H9 (cell line): ENCODE results near the gene CAMK1. TPM values are rescaled to one million over a fixed set of nuclear protein-coding genes. Genes with fewer than 3 reads are reported as not detected.

Experiments used
- DNase-seq: peaks from one replicate; pipeline ENCODE4 v3.0.0-alpha.2; 2017
- H2AFZ ChIP-seq: one replicate; pipeline ENCODE4 v1.6.1; 2013; ENCODE audit warnings: mild to moderate bottlenecking, low read length, control low read depth, moderate library complexity
- H2AK5ac ChIP-seq: 2 replicates; pipeline ENCODE4 v1.6.1; 2013; ENCODE audit warnings: low read length, control low read depth, mixed read lengths; ENCODE audit not compliant: insufficient read length
- H2BK120ac ChIP-seq: one replicate; pipeline ENCODE4 v1.6.1; 2013; ENCODE audit warnings: low read depth, mild to moderate bottlenecking, low read length, control low read depth, inconsistent platforms; ENCODE audit not compliant: poor library complexity, severe bottlenecking
- H2BK12ac ChIP-seq: 2 replicates; pipeline ENCODE4 v1.6.1; 2013; ENCODE audit warnings: low read length, control low read depth, mixed read lengths, low read depth; ENCODE audit not compliant: insufficient read length
- H2BK15ac ChIP-seq: 2 replicates; pipeline ENCODE4 v1.6.1; 2013; ENCODE audit warnings: low read depth, low read length, control low read depth
- H2BK20ac ChIP-seq: one replicate; pipeline ENCODE4 v1.6.1; 2013; ENCODE audit warnings: low read depth, mild to moderate bottlenecking, low read length, control low read depth, inconsistent platforms; ENCODE audit not compliant: poor library complexity, severe bottlenecking
- H2BK5ac ChIP-seq: 2 replicates; pipeline ENCODE4 v1.6.1; 2013; ENCODE audit warnings: low read length, control low read depth, mixed read lengths; ENCODE audit not compliant: insufficient read length
- H3K14ac ChIP-seq: 2 replicates; pipeline ENCODE4 v1.6.1; 2013; ENCODE audit warnings: low read length, control low read depth; ENCODE audit not compliant: insufficient read depth
- H3K18ac ChIP-seq: 2 replicates; pipeline ENCODE4 v1.6.1; 2013; ENCODE audit warnings: low read depth, mild to moderate bottlenecking, mixed read lengths, low read length, control low read depth; ENCODE audit not compliant: insufficient read length
- H3K23ac ChIP-seq: 2 replicates; pipeline ENCODE4 v1.6.1; 2013; ENCODE audit warnings: low read length, control low read depth, mixed read lengths, low read depth; ENCODE audit not compliant: insufficient read length
- H3K23me2 ChIP-seq: 2 replicates; pipeline ENCODE4 v1.6.1; 2013; ENCODE audit warnings: low read depth, mild to moderate bottlenecking, mixed read lengths, low read length, control low read depth; ENCODE audit not compliant: insufficient read length, poor library complexity, severe bottlenecking
- H3K27ac ChIP-seq: 2 replicates; pipeline ENCODE4 v1.5.1; 2013; ENCODE audit warnings: low read length, control low read depth, mixed read lengths, low read depth; ENCODE audit not compliant: insufficient read length
- H3K27me3 ChIP-seq: 2 replicates; pipeline ENCODE4 v1.6.1; 2013; ENCODE audit warnings: low read length, control low read depth, inconsistent platforms; ENCODE audit not compliant: insufficient read depth
- H3K4ac ChIP-seq: 2 replicates; pipeline ENCODE4 v1.6.1; 2013; ENCODE audit warnings: low read depth, mild to moderate bottlenecking, control low read depth, inconsistent platforms, low read length, moderate library complexity
- H3K4me1 ChIP-seq: 2 replicates; pipeline ENCODE4 v1.6.1; 2013; ENCODE audit warnings: low read length, control low read depth, inconsistent platforms; ENCODE audit not compliant: insufficient read depth
- H3K4me2 ChIP-seq: 2 replicates; pipeline ENCODE4 v1.6.1; 2013; ENCODE audit warnings: low read length, control low read depth, mixed read lengths; ENCODE audit not compliant: insufficient read length, insufficient read depth
- H3K56ac ChIP-seq: 2 replicates; pipeline ENCODE4 v1.6.1; 2013; ENCODE audit warnings: low read depth, mild to moderate bottlenecking, mixed read lengths, low read length, control low read depth; ENCODE audit not compliant: insufficient read length
- H3K79me1 ChIP-seq: 2 replicates; pipeline ENCODE4 v1.6.1; 2013; ENCODE audit warnings: low read depth, mild to moderate bottlenecking, moderate library complexity, low read length, control low read depth, inconsistent platforms; ENCODE audit not compliant: insufficient read depth, poor library complexity, severe bottlenecking
- H3K79me2 ChIP-seq: 2 replicates; pipeline ENCODE4 v1.6.1; 2013; ENCODE audit warnings: low read length, control low read depth, inconsistent platforms; ENCODE audit not compliant: insufficient read depth
- H3K9ac ChIP-seq: 2 replicates; pipeline ENCODE4 v1.6.1; 2013; ENCODE audit warnings: low read length, control low read depth, mixed read lengths; ENCODE audit not compliant: insufficient read length; ENCODE audit errors: extremely low read depth
- H3K9me3 ChIP-seq: one replicate; pipeline ENCODE4 v1.6.1; 2013; ENCODE audit warnings: low read depth, low read length, inconsistent platforms; ENCODE audit not compliant: control insufficient read depth
- H3T11ph ChIP-seq: one replicate; pipeline ENCODE4 v1.6.1; 2013; ENCODE audit warnings: mild to moderate bottlenecking, low read length, control low read depth, inconsistent platforms
- H4K20me1 ChIP-seq: one replicate; pipeline ENCODE4 v1.6.1; 2013; ENCODE audit not compliant: control insufficient read depth, insufficient read length, insufficient read depth
- H4K5ac ChIP-seq: 2 replicates; pipeline ENCODE4 v1.6.1; 2013; ENCODE audit warnings: low read depth, mild to moderate bottlenecking, mixed read lengths, low read length, control low read depth; ENCODE audit not compliant: insufficient read length
- H4K8ac ChIP-seq: replicated peaks from 2 replicates; pipeline ENCODE4 v1.6.1; 2013; ENCODE audit warnings: low read length, control low read depth, mixed read lengths, low read depth; ENCODE audit not compliant: insufficient read length
- H4K91ac ChIP-seq: 2 replicates; pipeline ENCODE4 v1.6.1; 2013; ENCODE audit warnings: low read depth, mild to moderate bottlenecking, moderate library complexity, mixed read lengths, low read length, control low read depth; ENCODE audit not compliant: insufficient read length
- H3K27ac Mint-ChIP-seq, 3 experiments: 2 replicates in 2 of 3; 3 replicates in 1 of 3; pipeline ENCODE4 v1.8.0; 2020 to 2021; ENCODE audit warnings: mixed read lengths in 3 of 3, mild to moderate bottlenecking in 1 of 3, moderate library complexity in 1 of 3
- H3K27me3 Mint-ChIP-seq: 2 replicates; pipeline ENCODE4 v1.8.0; 2021; ENCODE audit warnings: low read depth, mild to moderate bottlenecking, moderate library complexity, mixed read lengths
- H3K36me3 Mint-ChIP-seq, 3 experiments: 2 replicates in 2 of 3; 3 replicates in 1 of 3; pipeline ENCODE4 v1.8.0; 2020 to 2021; ENCODE audit warnings: low read depth in 3 of 3, mixed read lengths in 3 of 3; ENCODE audit not compliant: insufficient read depth in 1 of 3
- H3K4me1 Mint-ChIP-seq, 2 experiments: 2 replicates each; pipeline ENCODE4 v1.8.0; 2020; ENCODE audit warnings: mixed read lengths in 2 of 2
- H3K4me3 Mint-ChIP-seq, 2 experiments: 2 replicates in 1 of 2; 3 replicates in 1 of 2; pipeline ENCODE4 v1.8.0; 2020 to 2021; ENCODE audit warnings: mild to moderate bottlenecking in 2 of 2, mixed read lengths in 2 of 2, moderate library complexity in 1 of 2
- H3K9me3 Mint-ChIP-seq, 2 experiments: 2 replicates in 1 of 2; 3 replicates in 1 of 2; pipeline ENCODE4 v1.8.0; 2020; ENCODE audit warnings: mild to moderate bottlenecking in 2 of 2, mixed read lengths in 2 of 2, moderate library complexity in 1 of 2
- WGBS: extraction: QIAGEN DNeasy Blood & Tissue Kit; methylation state at CpG from one replicate; pipeline ENCODE4 v1.1.7; 2013; ENCODE audit warnings: missing lambda C conversion rate, low lambda C conversion rate, mixed read lengths; ENCODE audit not compliant: insufficient read length; ENCODE audit errors: extremely low coverage; 5-methylcytosine and 5-hydroxymethylcytosine counted together
- total RNA-seq: library from RNA; stranded (reverse); gene quantifications from 2 replicates; pipeline ENCODE4 v1.2.1, GENCODE V29; 2021
- TF ChIP-seq, protein P1 (sequence below): fragments of 200-600 bp; sonication (generic); conservative IDR thresholded peaks from 3 replicates; pipeline ENCODE4 v1.8.0; 2021; ENCODE audit warnings: antibody characterized with exemption, mild to moderate bottlenecking

Gene CAMK1
- total RNA-seq, 1 experiment from 2014 or later, result 9.2 TPM

DNA sequence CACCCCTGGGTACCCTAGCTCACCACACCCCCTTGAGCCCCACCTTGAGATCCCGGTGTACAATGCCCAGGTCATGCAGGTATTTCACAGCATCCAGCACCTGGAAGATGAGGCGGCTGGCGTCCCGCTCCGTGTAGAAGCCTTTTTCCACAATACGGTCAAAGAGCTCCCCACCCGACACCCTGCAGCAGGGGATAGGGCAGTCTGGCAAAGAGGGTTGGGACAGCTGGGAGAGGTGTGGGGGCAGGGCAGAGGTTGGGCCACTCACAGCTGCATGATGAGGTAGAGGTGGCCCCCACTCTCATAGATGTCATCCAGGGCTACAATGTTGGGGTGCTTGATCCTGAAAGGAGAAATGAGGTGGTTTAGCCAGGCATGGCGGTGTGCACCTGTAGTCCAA lies 6.9 kb downstream of the CAMK1 start:
- Histone ChIP-seq H3K14ac (no peak overlapping the region), H3K4me1 (no peaks in the 10 kb centered on the region), H4K20me1 (no peaks in the 10 kb centered on the region), H4K8ac (no peak overlapping the region), H3K79me1 (no peaks in the 10 kb centered on the region), H2AFZ (no peak overlapping the region), H3K4ac (no peak overlapping the region), H2BK15ac (no peak overlapping the region), H3K9me3 (no peaks in the 10 kb centered on the region), H3K27me3 (no peaks in the 10 kb centered on the region; the same call in 1 of the 2 replicates), H3K4me2 (no peak overlapping the region), H2AK5ac (no peak overlapping the region), H3T11ph (no peak overlapping the region), H4K91ac (no peak overlapping the region), H3K27ac (no peak overlapping the region), H3K79me2 (no peaks in the 10 kb centered on the region), H2BK5ac (no peak overlapping the region), H2BK120ac (no peak overlapping the region), H2BK12ac (no peak overlapping the region), H2BK20ac (no peak overlapping the region), H3K18ac (no peak overlapping the region), H3K9ac (no peak overlapping the region), H4K5ac (no peak overlapping the region), H3K56ac (no peak overlapping the region), H3K23me2 (no peaks in the 10 kb centered on the region), H3K23ac (no peak overlapping the region)
- no peaks in the 10 kb centered on the region for H3K9me3 Mint-ChIP-seq
- H3K4me1 Mint-ChIP-seq, result peaks cover 10 to 11% of the 10 kb centered on the region in 2 experiments
- H3K4me3 Mint-ChIP-seq, result no peak overlapping the region
- DNase-seq, result no peak
- no CpG with 5 or more reads among the region's 8 CpGs for WGBS
- H3K27me3 Mint-ChIP-seq, result peaks cover 20% of the 10 kb centered on the region
- H3K36me3 Mint-ChIP-seq, result peaks cover 22 to 47% (median 26%) of the 10 kb centered on the region in 3 experiments
- TF ChIP-seq, protein P1, sequence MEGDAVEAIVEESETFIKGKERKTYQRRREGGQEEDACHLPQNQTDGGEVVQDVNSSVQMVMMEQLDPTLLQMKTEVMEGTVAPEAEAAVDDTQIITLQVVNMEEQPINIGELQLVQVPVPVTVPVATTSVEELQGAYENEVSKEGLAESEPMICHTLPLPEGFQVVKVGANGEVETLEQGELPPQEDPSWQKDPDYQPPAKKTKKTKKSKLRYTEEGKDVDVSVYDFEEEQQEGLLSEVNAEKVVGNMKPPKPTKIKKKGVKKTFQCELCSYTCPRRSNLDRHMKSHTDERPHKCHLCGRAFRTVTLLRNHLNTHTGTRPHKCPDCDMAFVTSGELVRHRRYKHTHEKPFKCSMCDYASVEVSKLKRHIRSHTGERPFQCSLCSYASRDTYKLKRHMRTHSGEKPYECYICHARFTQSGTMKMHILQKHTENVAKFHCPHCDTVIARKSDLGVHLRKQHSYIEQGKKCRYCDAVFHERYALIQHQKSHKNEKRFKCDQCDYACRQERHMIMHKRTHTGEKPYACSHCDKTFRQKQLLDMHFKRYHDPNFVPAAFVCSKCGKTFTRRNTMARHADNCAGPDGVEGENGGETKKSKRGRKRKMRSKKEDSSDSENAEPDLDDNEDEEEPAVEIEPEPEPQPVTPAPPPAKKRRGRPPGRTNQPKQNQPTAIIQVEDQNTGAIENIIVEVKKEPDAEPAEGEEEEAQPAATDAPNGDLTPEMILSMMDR, result no peak
- 0 out of 7 replicates have a peak overlapping the region, but pooled peaks of 1 of the 3 experiments have one; percentile 29 for H3K27ac Mint-ChIP-seq
